Natural killer cell (primary cell): ENCODE measurements around the gene TPST1. TPM values are rescaled to one million over a fixed set of nuclear protein-coding genes. Genes with fewer than 3 reads are reported as not detected.

ENCODE experiments used
- ATAC-seq, 3 donors: fragments of 150-1000 bp in 2 of 3; fragments of 200-7000 bp in 1 of 3; cut with Tn5 transposase; 1 replicate in 1 of 3; 2 replicates in 2 of 3; pipeline ENCODE4 v1.10.0; 2021; ENCODE audit warnings: mild to moderate bottlenecking in 2 of 3, moderate library complexity in 2 of 3
- DNase-seq, 2 donors: peaks; one replicate each; pipeline versions ENCODE4 v3.0.0 to v3.0.0-alpha.2; 2013 to 2021; ENCODE audit warnings: mixed read lengths in 1 of 2
- H3K27ac ChIP-seq: one replicate; pipeline ENCODE4 v1.5.1; 2013; ENCODE audit warnings: mild to moderate bottlenecking, low read length
- H3K27me3 ChIP-seq: one replicate; pipeline ENCODE4 v1.6.1; 2013; ENCODE audit warnings: low read length; ENCODE audit not compliant: control insufficient read depth, insufficient read depth
- H3K36me3 ChIP-seq: one replicate; pipeline ENCODE4 v1.6.1; 2013; ENCODE audit warnings: low read length; ENCODE audit not compliant: control insufficient read depth, insufficient read depth
- H3K4me1 ChIP-seq: one replicate; pipeline ENCODE4 v1.6.1; 2013; ENCODE audit warnings: low read length; ENCODE audit not compliant: control insufficient read depth, insufficient read depth
- H3K4me3 ChIP-seq: one replicate; pipeline ENCODE4 v1.5.1; 2013; ENCODE audit warnings: low read length
- H3K9me3 ChIP-seq: one replicate; pipeline ENCODE4 v1.6.1; 2013; ENCODE audit warnings: low read length; ENCODE audit not compliant: control insufficient read depth, insufficient read depth
- H3K27ac Mint-ChIP-seq, 2 donors: one replicate each; pipeline ENCODE4 v1.8.0; 2022; ENCODE audit warnings: mild to moderate bottlenecking in 2 of 2, mixed read lengths in 2 of 2, moderate library complexity in 1 of 2
- H3K27me3 Mint-ChIP-seq, 2 donors: one replicate each; pipeline ENCODE4 v1.8.0; 2022; ENCODE audit warnings: low read depth in 2 of 2, mixed read lengths in 2 of 2
- H3K36me3 Mint-ChIP-seq: one replicate; pipeline ENCODE4 v1.8.0; 2022; ENCODE audit warnings: mixed read lengths
- H3K4me1 Mint-ChIP-seq, 2 donors: one replicate each; pipeline ENCODE4 v1.8.0; 2022; ENCODE audit warnings: mixed read lengths in 2 of 2
- H3K4me3 Mint-ChIP-seq: one replicate; pipeline ENCODE4 v1.8.0; 2022; ENCODE audit warnings: mild to moderate bottlenecking, moderate library complexity, mixed read lengths
- H3K9me3 Mint-ChIP-seq, 2 donors: one replicate each; pipeline ENCODE4 v1.8.0; 2022; ENCODE audit warnings: mixed read lengths in 2 of 2
- WGBS: methylation state at CpG from one replicate; pipeline ENCODE4 v1.1.7; 2013; ENCODE audit warnings: missing lambda C conversion rate; ENCODE audit not compliant: insufficient coverage; 5-methylcytosine and 5-hydroxymethylcytosine counted together
- intact Hi-C: fragments of 100-400 bp; cut with micrococcal nuclease; formaldehyde crosslinking; loops from one replicate; pipeline ENCODE4 v1.14.2; 2022
- total RNA-seq, 4 donors: library from RNA; stranded (reverse); fragments of 120-200 nt in 1 of 4; gene quantifications; one replicate each; pipeline versions ENCODE4 v1.2.3 to v1.2.4, GENCODE V29; 2013 to 2022
- TF ChIP-seq, protein P1 (sequence below): fragments of 200-600 bp; IDR thresholded peaks from one replicate; pipeline ENCODE4 v1.8.0; 2022; ENCODE audit warnings: antibody characterized with exemption

Gene TPST1
- total RNA-seq, 3 donors from 2014 or later (not counting 1 experiment from before 2014, with no cell fraction given), result 10.4 to 17.3 (median 14.3) TPM

DNA sequence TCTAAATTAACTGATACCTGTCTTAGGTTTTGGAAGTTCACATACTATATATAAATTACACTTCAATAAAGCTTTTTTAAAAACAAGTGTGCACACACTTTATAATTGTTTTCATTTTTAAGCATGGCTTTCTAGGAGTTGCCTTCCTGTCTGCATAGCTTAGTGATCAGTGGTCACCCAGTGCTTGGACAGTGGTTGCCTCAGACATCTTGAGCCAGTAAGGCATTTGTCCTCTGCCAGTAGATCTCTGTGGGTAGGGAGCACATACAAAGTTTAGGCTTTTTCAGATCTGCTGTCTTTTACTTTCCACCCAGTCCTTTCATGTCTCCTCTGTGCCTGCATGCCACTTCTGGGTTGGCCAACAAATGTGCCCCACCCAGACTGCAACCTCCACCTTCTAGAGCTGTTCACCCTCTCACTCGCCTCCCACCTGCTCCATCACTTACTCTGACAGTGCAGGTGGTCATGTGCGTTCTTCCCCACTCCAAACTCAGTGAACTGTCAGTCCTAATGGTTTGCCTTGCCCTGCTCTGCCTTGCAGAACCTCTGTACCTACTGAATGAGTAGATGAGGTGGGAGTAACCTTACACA, 31.7 kb downstream of the TPST1 start:
- Mint-ChIP-seq H3K4me3 (no peak overlapping the region), H3K27ac (no peak overlapping the region), H3K36me3 (no peaks in the 10 kb centered on the region), H3K9me3 (no peaks in the 10 kb centered on the region), H3K27me3 (no peaks in the 10 kb centered on the region), H3K4me1 (peaks cover 0 to 5% of the 10 kb centered on the region in 2 donors)
- Histone ChIP-seq H3K36me3 (no peaks in the 10 kb centered on the region), H3K27ac (no peak overlapping the region), H3K9me3 (no peaks in the 10 kb centered on the region), H3K4me3 (no peak overlapping the region), H3K4me1 (no peaks in the 10 kb centered on the region), H3K27me3 (no peaks in the 10 kb centered on the region)
- ATAC-seq (no peak), DNase-seq (no peak)
- intact Hi-C loops, result no loop called here
- WGBS, result 92% methylated on average over 2 of the region's 2 CpGs
- TF ChIP-seq, protein P1, sequence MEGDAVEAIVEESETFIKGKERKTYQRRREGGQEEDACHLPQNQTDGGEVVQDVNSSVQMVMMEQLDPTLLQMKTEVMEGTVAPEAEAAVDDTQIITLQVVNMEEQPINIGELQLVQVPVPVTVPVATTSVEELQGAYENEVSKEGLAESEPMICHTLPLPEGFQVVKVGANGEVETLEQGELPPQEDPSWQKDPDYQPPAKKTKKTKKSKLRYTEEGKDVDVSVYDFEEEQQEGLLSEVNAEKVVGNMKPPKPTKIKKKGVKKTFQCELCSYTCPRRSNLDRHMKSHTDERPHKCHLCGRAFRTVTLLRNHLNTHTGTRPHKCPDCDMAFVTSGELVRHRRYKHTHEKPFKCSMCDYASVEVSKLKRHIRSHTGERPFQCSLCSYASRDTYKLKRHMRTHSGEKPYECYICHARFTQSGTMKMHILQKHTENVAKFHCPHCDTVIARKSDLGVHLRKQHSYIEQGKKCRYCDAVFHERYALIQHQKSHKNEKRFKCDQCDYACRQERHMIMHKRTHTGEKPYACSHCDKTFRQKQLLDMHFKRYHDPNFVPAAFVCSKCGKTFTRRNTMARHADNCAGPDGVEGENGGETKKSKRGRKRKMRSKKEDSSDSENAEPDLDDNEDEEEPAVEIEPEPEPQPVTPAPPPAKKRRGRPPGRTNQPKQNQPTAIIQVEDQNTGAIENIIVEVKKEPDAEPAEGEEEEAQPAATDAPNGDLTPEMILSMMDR, result no peak

DNA sequence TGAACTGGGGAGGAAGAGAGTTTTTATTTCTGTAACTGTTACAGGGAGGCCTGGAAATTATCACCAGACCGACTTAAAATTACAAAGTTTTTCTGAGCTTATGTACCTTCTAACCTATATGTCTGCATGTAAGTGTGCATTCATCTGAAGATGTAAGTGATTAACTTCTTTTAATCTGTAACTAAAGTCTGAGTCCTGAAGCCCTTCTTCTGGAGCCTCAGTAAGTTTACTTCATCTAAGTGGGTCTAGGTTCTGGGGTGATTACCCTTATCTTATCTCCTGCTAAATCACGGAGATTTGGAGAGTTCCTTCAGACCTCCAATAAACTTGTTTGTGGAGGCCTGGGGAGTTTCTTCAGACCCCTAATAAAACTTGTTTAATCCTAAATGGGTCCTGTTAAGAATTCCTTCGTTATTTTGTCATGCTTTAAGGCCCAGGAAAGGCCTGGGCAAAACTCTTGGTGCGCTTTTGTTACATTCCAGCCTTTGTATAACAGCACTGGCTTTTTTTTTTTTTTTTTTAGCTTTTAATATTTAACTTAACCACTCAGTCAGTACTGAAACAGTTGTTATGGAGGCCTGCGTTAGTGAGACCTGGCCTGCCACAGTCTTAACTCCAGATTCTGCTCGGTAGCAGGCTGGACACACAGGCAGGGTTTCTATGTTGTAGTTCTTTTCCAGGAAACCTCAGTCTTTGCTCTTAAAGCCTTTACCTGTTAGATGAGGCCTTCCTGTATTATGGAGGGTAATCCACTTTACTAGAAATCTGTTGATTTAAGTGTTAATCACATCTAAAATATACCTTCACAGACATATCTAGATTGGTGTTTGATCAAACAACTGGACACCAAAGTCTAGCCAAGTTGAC, 33.0 kb downstream of the TPST1 start:
- peaks cover 0 to 5% of the 10 kb centered on the region in 2 donors for H3K4me1 Mint-ChIP-seq
- no peak for DNase-seq
- no peak for ATAC-seq
- WGBS, result 92% methylated on average over 4 of the region's 6 CpGs
- intact Hi-C loops, result no loop called here
- H3K4me3 Mint-ChIP-seq, result no peak overlapping the region
- no peaks in the 10 kb centered on the region for H3K4me1 ChIP-seq
- no peaks in the 10 kb centered on the region for H3K27me3 ChIP-seq
- no peak overlapping the region for H3K27ac ChIP-seq
- no peaks in the 10 kb centered on the region for H3K9me3 ChIP-seq
- H3K4me3 ChIP-seq, result no peak overlapping the region
- no peaks in the 10 kb centered on the region for H3K27me3 Mint-ChIP-seq
- TF ChIP-seq, protein P1, result no peak
- no peak overlapping the region for H3K27ac Mint-ChIP-seq
- no peaks in the 10 kb centered on the region for H3K36me3 Mint-ChIP-seq
- no peaks in the 10 kb centered on the region for H3K36me3 ChIP-seq
- no peaks in the 10 kb centered on the region for H3K9me3 Mint-ChIP-seq

DNA sequence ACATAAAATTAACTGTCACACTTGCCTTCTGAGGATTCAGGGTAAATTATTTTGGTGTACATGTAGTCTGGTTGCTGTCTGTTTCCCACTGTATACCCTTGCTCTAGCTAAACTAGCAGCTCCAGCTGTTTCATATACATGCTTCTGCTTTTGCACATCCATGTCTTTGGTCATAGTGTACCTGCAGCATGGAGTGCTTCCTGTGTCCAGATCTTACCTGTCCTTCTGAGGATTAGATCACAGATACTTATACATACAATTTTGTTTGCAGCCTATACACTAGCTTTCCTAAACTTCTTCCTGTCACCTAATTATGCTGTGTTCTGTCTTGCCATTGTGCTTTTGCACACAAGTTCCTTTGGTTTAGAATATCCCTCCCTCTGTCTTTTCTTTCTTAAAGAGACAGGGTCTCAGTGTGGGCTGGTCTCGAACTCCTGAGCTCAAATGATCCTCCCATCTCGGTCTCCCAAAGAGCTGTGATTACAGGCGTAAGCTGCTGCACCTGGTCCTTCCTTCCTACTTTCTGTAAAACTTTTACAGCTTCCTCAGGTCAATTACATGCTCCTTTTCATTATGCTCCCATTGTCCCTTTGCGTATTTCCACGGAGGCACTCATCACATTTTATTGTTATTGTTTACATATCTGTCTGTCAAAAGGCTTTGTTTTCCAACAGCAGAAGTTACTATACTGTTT, 33.8 kb downstream of the TPST1 start:
- Histone ChIP-seq H3K27ac (no peak overlapping the region), H3K36me3 (no peaks in the 10 kb centered on the region), H3K9me3 (no peaks in the 10 kb centered on the region), H3K27me3 (no peaks in the 10 kb centered on the region), H3K4me3 (no peak overlapping the region), H3K4me1 (no peaks in the 10 kb centered on the region)
- WGBS, result 93% methylated on average over 5 of the region's 5 CpGs
- Mint-ChIP-seq H3K27me3 (no peaks in the 10 kb centered on the region), H3K9me3 (no peaks in the 10 kb centered on the region), H3K4me1 (peaks cover 0 to 5% of the 10 kb centered on the region in 2 donors), H3K4me3 (no peak overlapping the region), H3K36me3 (no peaks in the 10 kb centered on the region), H3K27ac (no peak overlapping the region)
- TF ChIP-seq, protein P1, result no peak
- intact Hi-C loops, result no loop called here
- no peak for ATAC-seq
- DNase-seq, result no peak
